NCI-H69 (cell line): ENCODE results near the gene GUCY1B1.
A peak's percentile ranks its signal among the peaks of the same experiment; 100 is the strongest.

Experiments used
- DNase-seq: peaks from one replicate; lab custom pipeline; 2025; lab: John Stamatoyannopoulos, UW

The GUCY1B1 gene

DNA sequence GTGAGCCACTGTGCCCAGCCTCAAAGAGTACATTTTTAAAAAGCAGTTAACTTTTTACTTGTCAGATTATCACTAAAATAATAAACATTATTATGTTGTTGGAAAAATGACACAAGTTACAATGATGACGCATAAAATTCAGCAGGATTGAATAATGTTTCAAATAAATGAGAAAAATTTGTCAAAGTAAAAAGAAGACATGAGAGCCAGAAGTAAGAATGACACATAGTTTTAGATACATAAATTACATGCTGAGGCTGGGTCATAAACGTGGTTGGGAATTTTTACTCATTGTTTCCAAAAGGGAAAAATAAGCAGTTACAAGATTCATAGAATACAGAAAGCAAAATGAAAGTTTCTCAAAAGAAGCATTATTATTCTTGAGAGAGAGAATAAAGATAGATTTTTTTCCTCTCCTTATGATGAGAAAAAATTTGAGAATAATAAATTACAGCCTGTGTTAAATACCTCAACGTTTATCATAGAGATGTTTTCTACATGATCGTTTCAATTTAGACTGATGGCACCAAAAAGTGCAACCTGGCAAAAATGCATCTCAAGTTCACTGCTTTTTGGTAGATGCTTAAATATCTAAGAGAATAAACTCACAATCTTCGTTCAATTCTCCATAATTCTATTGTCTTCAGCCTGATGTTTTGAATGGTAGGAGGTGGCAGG lies 40.4 kb downstream of the GUCY1B1 start:
- DNase-seq = no peak

DNA sequence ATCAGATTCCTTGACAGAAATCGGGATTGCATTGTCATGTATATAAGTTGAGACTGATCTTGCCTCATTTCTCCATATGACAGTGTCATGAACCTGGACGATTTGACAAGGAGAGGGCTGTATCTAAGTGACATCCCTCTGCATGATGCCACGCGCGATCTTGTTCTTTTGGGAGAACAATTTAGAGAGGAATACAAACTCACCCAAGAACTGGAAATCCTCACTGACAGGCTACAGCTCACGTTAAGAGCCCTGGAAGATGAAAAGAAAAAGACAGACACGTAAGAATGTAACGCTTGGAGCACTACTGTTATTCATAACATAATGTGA lies 40.9 kb downstream of the GUCY1B1 start:
- no peak for DNase-seq

DNA sequence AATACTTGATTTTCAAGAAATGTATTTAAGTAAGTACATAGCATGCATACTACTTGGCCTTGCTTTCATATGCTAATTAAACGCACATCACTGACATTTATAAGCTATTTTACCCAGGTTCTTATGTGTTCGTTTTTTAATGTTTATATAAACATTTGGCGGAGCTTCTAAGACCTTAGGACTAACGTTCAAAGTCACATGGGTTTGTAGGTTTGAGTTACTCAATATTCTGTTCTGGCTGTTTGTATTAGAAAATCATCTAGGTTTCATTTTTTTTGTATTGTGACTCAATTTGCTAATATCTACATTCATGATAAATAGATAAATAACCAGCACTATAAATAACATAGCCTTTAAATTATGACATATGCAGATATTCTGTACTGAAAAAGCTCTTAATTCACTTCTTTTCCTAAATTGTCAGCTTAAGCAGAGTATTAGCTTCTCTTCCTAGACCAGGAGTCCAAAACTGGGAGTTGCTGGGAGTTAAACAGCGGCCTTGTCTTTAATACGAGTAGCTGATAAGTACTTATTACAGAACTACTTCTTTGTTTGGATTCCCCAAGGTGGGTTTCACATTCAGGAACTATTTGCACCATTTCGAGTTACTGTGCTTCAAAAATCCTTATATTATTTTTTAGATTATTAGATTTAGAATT lies 42.0 kb downstream of the GUCY1B1 start:
- DNase-seq = no peak

DNA sequence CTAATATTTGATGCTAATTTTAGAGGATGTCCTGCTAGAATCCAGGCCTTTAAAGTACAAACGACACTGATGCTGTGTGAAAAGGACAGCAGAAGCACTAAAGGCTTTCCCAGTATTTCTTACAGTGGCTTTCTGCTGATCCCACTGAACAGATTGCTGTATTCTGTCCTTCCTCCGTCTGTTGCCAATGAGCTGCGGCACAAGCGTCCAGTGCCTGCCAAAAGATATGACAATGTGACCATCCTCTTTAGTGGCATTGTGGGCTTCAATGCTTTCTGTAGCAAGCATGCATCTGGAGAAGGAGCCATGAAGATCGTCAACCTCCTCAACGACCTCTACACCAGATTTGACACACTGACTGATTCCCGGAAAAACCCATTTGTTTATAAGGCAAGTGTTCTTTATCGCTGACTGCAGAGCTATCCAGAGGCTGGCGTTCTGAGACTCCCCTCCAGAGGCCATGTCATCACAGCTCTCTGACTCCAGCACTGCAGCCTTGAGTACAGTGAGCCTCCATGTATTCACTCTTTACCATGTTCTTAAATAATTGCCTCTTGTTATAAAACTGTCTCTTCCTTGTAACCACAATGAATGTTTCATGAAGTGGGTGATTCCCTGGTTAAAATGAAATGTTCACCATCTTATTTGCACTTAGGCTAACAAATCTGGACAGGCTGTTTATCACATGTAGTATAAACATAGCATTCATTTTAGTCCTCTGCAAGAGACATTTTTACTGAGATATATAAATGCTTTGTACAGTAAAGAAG lies 43.6 kb downstream of the GUCY1B1 start:
- DNase-seq = no peak

DNA sequence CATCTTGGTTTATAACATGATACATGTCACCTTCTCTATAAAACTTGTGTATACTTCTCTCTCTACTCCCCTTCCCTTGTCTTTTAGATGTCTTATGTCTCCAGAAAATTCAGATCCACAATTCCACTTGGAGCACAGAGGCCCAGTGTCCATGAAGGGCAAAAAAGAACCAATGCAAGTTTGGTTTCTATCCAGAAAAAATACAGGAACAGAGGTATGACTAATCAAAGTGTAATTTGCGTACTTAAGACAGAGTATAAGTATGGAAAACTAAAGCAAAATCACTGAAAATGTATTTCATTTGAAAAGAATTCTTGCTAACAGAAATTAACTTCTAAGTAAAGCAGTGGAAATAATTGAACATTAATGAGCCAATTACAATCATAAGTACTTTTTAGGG lies 46.2 kb downstream of the GUCY1B1 start:
- DNase-seq = no peak

DNA sequence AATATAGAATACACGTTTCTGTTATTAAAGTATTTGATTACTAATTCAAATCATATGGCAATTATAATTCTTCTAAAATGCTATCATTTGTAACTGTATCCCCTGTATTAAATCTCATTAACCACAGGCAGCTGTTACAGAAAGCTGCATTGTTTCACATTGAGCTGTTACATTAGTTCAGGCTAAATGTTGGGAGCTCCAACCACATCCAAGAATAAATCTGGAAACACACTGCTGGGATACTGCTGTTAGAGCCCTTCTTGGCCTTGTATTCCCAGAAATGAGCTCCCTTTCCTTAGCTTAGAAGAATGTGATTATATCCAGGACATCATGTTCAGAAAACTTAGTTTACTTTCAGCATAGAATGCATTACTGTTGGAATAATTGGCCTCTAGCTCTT lies 48.2 kb downstream of the GUCY1B1 start:
- DNase-seq = no peak

DNA sequence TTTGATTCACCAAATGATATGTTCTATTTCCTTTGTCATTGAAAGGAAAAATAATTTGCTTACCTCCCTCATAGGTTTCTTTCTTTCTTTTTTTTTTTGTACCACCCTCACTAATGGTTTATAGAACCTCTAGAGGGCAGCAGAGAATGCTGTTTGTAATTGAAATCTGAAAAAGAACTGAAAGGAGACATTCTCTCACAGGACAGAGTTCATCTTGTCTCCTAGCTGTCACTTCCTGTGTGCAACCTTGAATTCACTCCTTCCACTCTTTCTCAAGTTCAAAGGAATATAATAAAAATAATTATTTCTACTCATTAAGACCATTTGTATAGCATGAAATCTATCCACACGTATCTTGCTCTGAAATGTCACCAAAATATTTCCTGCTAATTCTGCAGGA lies 51.0 kb downstream of the GUCY1B1 start:
- peak; percentile 36 for DNase-seq

DNA sequence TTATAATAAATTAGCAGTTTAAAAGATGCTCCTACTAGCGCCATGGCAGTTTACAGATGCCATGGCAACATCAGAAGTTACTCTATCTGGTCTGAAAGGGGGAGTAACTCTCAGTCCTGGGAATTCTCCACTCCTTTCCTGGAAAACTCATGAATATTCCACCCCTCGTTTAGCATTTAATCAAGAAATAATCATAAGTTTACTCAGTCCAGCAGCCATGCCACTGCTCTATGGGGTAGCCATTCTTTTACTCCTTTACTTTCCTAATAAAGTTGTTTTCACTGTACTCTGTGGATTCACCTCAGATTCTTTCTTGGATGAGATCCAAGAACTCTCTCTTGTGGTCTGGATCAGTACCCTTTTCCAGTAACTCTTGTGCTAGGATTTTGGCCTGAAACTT lies 52.3 kb downstream of the GUCY1B1 start:
- no peak for DNase-seq

DNA sequence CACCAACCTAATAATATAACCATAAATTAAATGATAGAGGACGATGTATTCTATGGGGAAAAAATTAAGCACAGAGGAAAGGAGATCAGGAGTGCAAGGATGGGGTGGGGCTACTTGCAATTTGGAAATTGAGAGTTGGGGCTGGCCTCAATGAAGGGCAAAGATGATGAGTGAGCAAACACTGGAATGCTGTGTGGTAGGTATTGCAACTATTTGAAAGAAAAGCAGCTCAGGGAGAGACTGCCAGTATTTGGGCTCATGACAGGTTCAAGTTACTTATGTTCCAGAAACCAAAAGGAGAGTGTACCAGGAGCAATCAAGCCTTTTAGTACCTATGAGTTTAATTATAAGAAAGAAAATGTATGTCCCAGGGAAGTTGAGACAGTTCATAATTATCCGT lies 59.8 kb downstream of the GUCY1B1 start:
- DNase-seq = no peak

DNA sequence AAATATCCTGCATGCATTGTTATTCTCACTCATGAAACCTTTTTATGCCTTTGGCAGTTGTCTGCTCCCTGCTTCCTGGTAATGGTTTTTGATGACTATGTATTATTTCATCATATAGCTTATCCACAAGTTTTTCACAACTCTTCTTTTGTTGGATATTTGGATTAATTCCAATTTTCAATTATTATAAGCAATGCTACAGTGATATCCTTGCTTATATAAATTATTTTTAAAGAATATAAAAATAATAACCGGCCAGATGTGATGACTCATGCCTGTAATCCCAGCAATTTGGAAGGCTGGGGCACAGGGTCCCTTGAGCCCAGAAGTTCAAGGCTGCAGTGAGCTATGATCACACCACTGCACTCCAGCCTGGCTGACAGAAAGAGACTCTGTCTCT lies 60.2 kb downstream of the GUCY1B1 start:
- no peak for DNase-seq

DNA sequence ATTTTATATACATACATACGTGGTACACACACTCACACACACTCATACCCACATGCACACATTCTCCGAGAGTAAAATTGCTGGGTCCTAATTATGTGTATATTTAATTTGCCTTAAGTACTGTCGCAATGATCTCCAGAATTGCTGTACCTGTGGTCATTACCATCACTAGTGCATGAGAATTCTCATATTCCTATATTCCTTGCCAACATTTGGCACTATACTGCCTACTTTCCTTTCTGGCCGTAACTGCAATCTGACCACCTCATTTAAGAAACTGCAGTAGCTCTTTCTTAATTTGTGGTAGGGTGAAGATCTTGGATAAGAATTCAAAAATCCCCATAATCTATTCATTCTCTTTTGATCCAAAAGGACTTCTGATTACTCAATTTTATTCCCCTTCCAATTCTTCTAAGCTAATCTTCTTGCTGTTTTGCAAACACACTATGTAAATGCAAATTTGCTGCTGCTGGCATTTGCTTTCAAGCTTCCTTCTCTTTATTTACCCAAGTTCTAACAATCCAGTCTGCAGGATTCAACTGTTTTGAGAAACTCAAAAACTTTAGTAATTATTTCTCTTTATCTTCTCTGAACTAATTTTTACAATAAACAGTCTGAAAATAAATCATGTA lies 62.2 kb downstream of the GUCY1B1 start:
- no peak for DNase-seq

DNA sequence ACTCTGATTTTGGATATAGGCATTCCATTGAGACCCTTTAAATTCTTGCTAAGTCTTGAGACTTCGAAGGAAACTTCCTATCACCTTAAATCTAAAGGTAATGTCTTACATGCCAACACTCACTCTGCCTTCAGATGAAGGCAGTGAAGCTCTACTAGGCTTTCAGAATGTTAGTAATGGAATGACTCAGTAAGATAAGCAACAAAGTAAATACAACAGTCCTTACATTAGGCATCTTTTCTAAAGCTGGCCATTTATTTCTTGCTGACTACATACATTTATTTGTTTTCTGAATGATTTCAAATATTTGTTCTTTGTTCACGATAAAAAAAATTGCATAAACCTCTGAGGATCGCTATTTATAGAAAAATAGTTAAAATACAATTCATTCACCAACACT lies 63.8 kb downstream of the GUCY1B1 start:
- DNase-seq = no peak

DNA sequence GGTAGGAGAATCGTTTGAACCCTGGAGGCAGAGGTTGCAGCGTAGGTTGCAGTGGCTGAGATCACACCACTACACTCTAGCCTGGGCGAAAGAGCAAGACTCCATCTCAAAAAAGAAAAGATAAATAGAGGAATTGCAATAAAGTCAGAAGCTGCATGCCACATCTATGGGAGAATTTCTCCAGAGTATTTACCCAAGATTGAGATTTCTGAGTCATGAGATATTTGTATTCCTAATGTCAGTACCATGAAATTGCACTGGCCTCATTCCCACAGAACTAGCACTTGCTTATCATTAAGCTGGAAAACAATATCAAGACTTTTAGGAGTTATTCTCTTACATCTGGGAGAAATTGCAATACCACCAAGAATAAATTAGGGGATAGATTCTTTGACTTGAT lies 69.8 kb downstream of the GUCY1B1 start:
- DNase-seq = no peak

DNA sequence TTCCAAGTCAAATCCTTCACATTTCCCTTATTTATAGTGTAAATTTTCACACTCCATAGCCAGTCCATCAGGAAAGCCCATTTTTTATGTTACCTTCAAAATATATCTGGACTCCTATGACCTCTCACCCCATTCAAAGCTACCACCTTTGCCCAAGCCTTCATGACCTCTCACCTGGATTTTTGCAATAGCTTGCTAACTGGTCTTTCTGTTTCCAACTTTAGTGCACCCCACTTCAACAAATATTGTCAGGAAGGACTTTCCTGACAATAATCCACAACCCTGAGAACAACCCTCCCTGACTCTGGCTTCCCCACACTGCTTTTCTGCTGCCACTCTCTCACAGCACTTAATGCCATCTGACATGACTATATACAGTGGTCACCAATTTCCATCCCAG lies 73.8 kb downstream of the GUCY1B1 start:
- DNase-seq = no peak

DNA sequence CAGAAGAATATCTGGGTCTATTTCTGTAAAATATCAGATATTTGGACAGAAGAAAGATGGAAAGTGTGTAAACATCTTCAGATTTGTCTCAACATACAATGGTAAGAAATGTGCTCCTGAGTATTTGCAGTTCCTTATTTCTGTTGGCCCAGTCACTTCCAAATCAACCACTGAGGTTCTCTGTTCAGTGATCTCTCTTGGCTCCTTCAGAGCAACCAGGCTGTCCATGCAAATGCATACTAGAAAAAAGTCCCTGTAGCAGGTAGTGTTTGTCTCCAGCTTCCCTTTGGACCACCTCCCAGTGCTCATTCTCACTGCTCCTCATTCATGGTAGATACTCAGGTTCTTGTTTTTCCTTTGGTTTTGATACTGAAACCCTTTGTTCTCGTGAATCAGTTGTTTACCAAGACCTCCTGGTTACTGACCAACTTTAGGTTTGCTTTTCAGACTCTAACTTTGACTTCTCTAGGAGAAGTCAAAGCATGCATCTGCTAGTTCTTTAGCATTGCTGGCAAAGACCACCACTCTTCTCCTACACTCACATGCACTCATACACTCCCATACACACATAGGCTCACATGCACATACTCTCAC lies 78.5 kb downstream of the GUCY1B1 start:
- DNase-seq = no peak

DNA sequence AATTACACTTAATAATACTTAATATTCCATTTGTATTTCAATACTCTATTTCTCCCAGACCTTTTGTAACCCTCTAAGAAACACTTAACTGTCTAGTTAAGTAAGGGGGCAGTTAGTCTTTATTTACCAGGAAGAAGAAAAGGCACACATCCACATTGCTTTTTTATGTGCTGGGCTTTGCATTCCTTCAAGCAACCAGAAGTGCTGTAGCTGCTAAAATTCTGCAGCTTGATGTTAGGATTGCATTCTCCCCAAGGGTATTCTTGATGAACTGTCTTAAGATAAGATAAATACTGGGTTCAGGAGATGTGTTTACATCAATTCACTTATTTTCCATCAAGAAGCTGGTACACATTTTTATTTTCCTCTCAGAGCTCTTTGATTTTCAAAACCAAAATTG lies 83.3 kb downstream of the GUCY1B1 start:
- DNase-seq = no peak

DNA sequence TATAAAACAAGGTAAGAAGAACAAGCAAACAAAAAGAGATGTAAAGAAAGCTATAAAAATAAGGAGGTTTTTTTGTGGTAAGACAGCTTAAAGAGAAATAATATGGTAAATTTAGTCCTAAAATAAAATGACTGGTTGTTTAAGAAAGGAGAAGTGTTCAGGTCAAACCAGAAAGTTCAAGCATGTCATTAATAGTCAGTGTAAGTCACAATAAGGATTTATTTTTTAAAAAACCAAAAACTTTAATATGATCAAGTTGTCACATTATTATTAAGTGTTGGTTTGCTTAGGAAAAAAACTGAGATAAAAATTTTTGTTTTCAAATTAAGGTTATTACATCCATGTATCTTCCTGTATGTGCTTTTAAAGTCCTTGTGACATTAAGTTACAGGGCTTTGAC lies 88.1 kb downstream of the GUCY1B1 start:
- no peak for DNase-seq

DNA sequence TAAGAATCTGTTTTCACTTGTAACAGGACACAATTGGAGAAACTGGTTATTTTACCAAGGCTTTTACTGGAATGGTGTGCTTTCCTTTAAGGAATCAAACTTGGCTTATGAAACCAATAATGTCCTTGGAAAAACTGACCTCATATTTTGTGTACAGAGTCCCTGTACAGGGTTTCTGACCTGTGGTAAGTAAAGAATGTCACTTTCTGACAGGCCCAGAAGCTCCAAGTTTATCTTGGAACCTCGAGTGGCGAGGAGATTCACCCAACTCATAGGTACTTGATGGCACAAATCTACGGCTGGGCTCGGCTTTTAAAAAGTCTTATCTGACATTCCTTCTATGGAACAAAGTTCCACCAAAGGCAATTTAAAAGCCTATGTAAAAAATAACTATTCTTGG lies 90.2 kb downstream of the GUCY1B1 start:
- DNase-seq = no peak

DNA sequence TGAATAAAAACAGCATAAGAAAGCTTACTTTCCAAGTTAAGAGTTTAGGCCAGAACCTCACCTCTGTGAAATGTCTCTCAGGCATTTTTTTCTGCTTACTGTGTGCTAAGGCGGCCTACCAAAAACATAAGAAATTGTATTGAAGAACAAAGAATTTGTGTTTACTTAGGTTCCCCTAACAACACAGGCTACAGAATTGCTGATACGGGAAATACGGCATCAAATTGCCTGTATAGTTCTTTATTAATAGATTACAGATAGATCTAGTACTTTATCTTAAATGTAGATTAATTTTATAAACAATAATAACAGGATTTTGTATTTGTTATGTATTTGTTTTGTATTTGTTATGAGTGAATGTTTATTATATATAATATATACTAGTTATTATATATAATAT lies 94.4 kb downstream of the GUCY1B1 start:
- no peak for DNase-seq

DNA sequence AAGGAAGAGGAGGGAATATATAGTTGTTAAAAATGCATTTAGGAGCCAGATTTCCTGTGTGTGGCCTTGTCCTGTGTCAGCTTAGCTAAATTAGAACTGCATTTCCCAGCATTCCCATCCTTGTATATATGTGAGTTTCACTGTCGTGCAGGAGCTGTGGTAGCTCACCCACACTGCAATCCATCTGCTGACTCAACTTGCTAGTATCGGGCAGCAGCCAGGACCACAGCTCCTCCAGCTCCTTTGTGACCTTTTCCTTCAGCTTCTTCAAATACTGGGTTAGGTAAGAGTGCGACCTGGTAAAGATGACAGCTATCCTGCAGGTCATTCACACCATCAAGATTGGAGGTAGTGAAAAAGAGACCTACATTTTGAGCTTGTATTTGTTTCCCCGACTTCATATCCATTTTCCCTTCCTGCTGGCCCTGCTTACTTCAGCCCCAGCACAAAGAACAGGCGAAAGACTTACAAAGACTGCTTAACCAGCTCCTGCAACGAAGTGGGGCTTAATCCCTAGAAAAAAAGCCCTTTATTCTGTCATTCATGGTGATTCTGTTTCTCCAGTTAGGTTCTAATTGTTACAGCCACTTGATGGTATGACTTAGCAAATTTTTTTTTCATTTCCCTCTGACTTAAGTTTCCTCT lies 95.9 kb downstream of the GUCY1B1 start:
- DNase-seq = no peak

DNA sequence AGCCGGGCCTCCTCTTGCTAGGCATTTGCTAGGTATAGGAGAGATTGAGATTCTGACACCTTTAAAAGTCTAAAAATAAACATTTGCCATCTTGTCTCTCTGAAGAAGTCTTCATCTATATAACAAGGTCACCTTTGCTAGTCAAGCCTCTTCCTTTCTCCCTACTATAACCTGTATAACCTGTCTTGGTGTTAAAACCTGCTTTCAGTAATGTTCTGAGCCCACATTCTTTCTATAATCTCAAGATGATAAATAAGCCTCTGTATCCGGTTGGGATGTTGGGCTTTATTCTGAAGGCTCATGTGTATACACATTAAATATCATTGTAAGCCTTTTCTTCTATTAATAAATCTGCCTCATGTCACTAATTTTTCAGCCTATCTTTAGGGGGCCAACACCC lies 97.1 kb downstream of the GUCY1B1 start:
- DNase-seq = no peak
